ENCODE measurements around the gene SLC35D2.
A peak's percentile ranks its signal among the peaks of the same experiment; 100 is the strongest.

Gene SLC35D2

GRCh38 chr9:96383165-96383942 is at the start of gene SLC35D2:
Gene SLC35D2, minus strand, starts transcription at chr9:96383711. Its CDS starts 77 bp downstream, at chr9:96383634.
- DNase-seq = peak; percentile 28

GRCh38 chr9:96430377-96430776 is 46.9 kb upstream of the SLC35D2 start:
- no peak for DNase-seq

- DNase-seq = no peak
These were observed 46.2 kb upstream of the SLC35D2 start for GRCh38 chr9:96429732-96430131.

- DNase-seq = no peak
These were observed 42.1 kb upstream of the SLC35D2 start for GRCh38 chr9:96425500-96426169.

GRCh38 chr9:96423985-96424336 is 40.5 kb upstream of the SLC35D2 start:
- no peak for DNase-seq

GRCh38 chr9:96423322-96423984 is 39.9 kb upstream of the SLC35D2 start:
- DNase-seq = no peak

GRCh38 chr9:96420468-96421219 is 37.1 kb upstream of the SLC35D2 start:
- DNase-seq = peak; percentile 38

- no peak for DNase-seq
These were observed 36.1 kb upstream of the SLC35D2 start for GRCh38 chr9:96419691-96419969.

GRCh38 chr9:96418920-96419690 is 35.6 kb upstream of the SLC35D2 start:
- peak; percentile 66 for DNase-seq

- DNase-seq = peak; percentile 94
These were observed 34.8 kb upstream of the SLC35D2 start, which contains the start of gene ZNF367 for GRCh38 chr9:96418083-96418919. Gene ZNF367, minus strand, starts transcription at chr9:96418370. Its CDS starts 338 bp downstream, at chr9:96418032.

- DNase-seq = no peak
These were observed 34.2 kb upstream of the SLC35D2 start for GRCh38 chr9:96417661-96418082.

- peak; percentile 92 for DNase-seq
These were observed 33.6 kb upstream of the SLC35D2 start for GRCh38 chr9:96417051-96417586.

- DNase-seq = peak; percentile 29
These were observed 30.1 kb upstream of the SLC35D2 start for GRCh38 chr9:96413302-96414221.

GRCh38 chr9:96412174-96412913 is 28.8 kb upstream of the SLC35D2 start:
- DNase-seq = no peak

GRCh38 chr9:96411129-96411838 is 27.8 kb upstream of the SLC35D2 start:
- DNase-seq = no peak

GRCh38 chr9:96408409-96409280 is 25.1 kb upstream of the SLC35D2 start:
- no peak for DNase-seq

GRCh38 chr9:96400132-96400910 is 16.8 kb upstream of the SLC35D2 start:
- DNase-seq = no peak
